Measurements from ENCODE around the gene GAA.
"Not testable (repeated sequence)": the region's sequence is repeated elsewhere in the genome, so short reads cannot be mapped to it uniquely, and the experiment has no call there.

Gene GAA

DNA sequence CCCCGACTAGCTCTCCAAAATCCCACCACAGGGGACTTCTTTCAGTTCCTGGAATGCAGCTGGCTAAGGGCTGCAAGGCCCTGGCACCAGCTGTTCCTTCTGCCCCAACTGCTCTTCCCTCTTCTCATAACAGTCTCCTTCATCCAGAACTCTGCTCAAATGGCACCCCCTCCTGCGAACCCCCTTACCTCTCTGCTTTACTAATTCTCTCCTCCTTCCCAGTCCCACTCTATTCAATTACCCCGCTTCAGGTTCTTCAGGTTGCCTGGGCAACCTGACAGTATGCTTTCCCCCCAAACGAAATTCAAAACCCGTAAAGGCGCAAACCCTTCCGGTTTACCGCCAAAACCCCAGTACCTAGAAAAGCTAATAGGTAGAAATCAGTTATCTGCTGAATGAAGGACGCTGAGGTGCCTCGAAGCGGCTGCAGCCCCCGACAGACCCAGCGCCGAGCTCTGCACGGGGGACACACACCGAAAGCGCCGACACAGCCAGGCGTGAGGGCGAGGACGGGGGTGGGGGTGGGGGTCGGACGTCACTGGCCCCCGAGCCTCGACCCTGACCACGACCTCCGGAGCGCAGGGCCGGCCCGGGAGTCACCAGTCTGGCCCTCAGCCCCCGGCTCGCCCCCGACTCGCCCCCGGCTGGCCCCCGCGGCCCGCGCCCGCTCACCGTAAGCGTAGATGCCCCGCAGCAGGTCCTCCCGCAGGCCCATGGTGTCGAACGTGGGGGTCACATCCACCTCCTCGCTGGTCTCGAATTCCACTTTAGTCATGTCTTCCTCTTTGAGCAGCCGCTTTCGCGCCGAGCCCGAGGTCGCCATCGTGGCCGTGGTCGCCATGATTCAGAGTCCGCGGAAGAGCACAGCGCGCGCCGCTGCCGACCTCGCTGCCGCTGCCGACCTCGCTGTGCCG, 45.0 kb downstream of the GAA start:
- no peak for DNase-seq (ENCODE audit: low spot score)

DNA sequence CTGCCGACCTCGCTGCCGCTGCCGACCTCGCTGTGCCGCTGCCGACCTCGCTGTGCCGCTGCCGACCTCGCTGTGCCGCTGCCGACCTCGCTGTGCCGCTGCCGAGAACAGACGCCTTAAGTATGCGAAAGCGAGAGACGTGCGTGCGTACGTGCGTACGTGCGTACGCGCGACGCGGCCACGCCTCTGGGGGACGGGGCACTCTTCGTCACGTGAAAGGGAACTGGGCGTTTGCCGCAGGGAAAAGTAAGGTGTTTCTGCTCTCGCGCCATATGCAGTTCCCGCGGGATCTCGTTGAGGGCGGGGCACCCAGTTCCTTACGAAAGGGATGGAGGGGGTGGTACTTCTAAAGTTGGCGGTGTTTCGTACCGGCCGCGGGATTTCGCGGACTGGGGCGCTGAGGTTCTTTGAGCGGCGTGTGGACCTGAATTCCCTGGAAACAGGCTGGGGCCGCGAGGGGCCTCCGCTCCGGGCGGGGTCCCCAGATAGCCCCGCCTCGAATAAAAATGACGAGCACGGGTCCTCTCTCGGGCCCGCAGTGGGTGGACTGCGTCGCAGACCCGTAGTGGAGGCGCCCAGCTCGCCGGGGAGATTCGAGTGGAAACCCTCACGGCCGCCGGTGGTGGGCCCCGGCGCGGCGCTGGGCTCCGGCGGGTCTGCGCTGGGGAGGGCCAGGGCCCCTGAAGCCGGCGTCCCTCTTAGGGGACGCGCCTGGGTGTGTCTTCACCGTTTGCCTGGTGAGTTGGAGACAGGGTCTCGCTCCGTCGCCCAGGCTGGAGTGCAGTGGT, 45.8 kb downstream of the GAA start, which contains the start of gene EIF4A3:
Gene EIF4A3, minus strand, starts transcription at position 94 of the 788 bp plus-strand sequence. CDS start 167 bp downstream, outside the sequence.
- peak; percentile 92 for DNase-seq (ENCODE audit: low spot score)

DNA sequence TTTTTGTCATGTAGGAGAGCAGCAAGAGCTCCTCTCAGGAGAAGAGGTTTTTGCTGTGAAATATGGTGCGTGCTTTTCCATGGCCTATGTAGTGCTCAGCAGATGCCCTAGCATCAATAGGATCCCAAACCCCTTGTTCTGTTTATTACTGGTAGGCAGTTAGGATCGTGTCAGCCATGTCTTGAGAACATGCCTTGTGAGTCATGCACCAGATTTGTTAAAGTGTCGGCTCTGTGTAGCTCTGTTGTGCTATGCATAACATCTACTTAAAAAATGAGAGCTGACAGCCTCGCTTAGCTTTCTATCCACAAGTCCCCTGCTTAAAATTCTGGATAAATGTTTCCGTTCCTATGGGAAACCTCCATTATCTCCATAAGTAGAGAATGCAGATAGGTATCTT, 50.0 kb downstream of the GAA start:
- DNase-seq (ENCODE audit: low spot score), result no peak

DNA sequence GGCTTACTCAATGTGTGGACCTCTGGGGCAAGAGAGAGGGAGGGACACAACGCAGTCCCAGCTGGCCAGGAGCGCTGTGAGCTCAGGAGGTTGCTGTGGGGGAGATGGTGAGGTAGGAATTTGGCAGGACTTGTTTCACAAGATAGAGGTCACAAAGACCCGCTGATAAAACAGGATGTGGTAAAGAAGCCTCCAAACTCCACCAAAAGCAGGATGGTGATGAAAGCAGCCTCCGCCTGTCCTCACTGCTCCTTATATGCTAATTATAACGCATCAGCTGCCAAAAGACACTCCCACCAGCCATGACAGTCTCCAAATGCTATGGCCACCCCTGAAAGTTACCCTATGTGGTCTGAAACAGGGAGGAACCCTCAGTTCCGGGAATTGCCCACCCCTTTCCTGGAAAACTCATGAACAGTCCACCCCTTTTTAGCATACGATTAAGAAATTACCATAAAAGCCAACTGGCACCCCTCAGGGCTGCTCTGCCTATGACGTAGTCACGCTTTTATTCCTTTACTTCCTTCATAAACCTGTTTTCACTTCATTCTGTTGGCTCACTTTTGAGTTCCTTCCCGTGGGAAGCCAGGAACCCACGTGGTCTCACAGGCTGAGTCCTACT, 50.8 kb downstream of the GAA start:
- no peak for DNase-seq (ENCODE audit: low spot score)

DNA sequence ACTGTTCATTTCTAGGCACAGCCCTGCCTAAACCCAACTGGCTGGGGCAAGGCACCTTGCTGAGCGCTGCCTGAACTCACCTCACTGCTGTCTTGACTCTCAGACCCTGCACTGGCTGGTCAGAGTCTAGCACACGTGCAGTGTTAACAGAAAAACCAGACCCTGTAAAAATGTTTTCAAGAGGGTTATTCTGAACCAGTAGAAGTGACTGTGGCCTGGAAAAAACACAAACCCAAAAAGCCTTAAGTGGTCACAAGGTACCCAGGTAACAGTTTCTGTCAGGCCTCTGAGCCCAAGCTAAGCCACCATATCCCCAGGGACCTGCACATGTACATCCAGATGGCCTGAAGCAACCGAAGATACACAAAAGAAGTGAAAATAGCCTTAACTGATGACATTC, 51.6 kb downstream of the GAA start:
- no peak for DNase-seq (ENCODE audit: low spot score)

DNA sequence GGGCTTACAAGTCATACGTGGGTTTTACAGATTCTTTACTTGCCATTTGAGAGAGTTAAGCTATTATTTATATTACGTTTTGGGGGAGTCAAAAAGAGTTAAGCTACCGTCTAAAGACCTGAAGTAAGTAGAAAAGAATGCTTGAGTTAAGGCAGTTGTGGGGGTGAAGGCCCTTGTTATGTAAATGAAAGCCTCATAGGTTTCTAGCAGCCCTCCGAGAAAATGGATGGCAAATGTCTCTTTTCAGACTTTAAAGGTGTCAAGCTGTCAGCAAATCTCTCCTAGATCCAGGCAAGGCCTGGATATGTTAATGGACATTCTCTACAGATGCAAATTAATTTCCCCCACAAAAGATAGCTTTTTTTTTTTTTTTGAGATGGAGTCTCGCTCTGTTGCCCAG, 52.8 kb downstream of the GAA start:
- DNase-seq (ENCODE audit: low spot score), result no peak

DNA sequence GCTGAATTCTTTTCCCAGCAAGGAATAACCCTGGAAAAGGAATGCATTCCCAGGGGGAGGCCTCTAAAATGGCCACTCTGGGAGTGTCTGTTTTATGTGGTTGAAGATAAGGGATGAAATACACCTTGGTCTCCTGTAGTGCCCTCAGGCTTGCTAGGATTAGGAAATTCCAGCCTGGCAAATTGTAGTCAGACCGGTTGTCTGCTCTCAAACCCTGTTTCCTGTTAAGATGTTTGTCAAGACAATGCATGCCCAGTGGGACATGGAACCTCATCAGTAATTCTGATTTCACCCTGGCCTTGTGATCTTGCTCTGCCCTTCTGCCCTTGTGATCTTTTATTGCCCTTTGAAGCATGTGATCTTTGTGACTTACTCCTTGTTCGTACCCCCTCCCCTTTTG, 54.2 kb downstream of the GAA start:
- not testable (repeated sequence) for DNase-seq (ENCODE audit: low spot score)

DNA sequence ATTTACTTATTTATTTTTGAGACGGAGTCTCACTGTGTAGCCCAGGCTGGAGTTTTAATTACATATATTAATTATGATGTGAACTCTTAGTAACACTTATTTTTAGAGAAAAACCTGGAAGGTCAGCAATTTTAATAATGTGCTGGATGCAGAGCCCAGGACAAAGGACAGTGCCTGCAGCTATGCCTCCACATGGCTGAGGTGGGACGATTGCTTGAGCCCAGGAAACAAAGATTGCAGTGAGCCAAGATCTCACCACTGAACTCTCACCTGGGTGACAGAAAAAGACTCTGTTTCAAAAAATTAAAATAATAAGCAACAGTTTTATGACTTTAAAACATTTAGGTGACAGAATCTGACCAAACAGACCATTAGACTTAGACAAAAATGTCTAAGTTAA, 57.5 kb downstream of the GAA start:
- DNase-seq (ENCODE audit: low spot score), result no peak

DNA sequence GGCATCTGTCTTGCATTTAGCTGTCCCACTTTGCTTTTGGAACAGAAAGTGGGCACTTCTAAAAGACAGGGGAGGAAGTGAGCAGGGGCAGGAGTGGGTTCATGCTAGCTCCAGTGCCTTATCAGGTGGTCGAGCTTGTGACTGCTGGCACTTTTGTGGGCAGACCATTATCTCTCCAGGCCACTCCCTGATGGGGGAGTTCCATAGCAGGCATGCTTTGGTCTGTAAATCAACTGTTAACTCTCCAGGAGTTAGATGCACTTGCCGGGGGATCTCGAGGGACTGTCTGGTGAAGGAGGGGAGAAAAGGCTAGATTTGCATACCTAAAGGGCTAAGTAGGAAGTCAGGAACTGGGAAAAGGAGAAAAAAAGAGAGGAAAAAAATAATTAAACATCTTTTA, 59.2 kb downstream of the GAA start:
- no peak for DNase-seq (ENCODE audit: low spot score)

DNA sequence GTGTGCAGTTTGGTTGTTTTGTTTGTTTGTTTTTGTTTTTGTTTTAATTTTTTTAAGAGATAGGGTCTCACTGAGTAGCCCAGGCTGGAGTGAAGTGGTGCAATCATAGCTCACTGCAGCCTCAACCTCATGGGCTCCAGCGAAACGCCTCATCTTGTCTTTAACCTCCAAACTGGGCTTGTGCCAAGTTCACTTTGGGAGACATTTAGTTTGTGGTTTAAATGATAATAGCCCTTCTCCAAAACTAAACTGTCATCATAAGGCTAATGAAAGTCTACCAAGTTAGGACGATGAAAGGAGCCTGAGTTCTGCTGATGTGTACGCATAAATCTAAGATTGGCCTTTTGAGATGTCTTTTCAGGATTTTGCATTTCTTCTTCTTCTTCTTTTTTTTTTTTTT, 62.0 kb downstream of the GAA start:
- DNase-seq (ENCODE audit: low spot score), result no peak

DNA sequence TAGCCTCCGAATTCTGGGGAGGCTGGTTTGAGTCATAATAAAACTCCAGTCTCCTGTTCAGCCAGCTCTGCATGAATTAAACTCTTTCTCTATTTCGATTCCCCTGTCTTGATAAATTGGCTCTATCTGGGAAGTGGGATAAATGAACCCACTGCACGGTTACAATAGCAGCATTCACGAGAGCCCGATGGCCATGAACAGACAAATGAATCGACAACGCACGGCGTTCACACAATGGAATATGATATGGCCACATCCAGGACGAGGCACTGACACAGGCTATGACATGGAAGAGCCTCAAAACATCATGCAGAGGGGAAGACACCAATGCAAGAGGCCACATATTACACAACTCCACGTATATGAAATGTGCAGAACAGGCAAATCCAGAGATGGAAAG, 62.8 kb downstream of the GAA start:
- no peak for DNase-seq (ENCODE audit: low spot score)

DNA sequence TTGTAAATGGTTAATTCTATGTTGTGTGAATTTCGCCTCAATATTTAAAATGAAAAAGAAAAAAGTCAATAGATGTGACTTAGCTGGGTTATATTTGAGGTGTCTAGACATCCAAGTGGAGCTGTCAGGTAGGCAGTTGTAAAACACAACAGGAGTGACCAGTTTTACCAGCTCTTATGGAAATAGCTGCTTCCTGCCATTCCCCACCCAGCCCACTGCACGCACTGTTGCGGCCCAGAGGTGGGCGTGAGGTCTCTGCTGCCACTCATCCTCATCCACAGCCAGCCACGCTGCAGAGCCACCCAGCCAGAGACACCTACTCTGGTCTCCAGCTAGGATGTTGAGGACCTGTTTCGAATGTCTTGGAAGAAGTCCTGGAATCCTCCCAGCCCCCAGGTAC, 65.1 kb downstream of the GAA start:
- DNase-seq (ENCODE audit: low spot score), result no peak

DNA sequence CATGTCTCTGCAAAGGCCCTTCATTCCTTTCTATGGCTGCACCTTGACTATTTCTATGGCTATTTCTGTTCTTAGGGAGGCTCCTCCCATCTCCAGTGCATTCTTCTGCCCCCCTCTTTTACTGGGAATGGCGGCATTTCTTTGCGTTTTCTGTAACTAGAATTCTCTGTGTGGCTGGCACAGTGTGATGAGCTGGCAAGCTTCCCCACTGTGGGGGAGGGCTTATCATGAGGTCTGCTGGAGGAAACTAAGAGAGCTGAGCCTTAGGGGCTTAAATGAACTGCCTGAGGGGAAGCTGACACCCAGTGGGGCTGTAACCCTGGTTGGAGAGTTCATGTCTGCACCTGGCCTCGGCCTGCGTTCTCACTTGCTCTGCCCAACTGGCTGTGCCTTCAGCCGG, 67.0 kb downstream of the GAA start:
- DNase-seq (ENCODE audit: low spot score), result no peak

DNA sequence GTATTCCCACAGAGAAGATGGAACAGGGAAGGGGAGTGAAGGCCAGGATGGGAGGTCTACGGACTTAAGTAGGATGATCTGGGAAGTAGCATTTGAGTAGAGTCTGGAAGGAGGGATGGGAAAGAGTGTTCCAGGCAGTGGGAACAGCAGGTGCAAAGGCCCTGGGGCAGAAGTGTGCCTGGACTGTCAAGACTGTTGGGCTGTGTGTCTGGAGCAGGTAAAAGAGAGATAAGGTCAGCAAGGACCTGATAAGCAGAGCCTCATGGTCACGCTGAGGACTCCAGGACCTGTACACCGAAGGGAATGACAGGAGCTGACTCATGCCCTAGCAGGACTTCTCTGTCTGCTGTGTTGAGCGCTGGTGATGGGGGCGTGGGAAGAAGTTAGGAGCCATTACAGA, 67.7 kb downstream of the GAA start:
- DNase-seq (ENCODE audit: low spot score), result no peak

All from HuH-7.5 (cell line).